HepG2 (cell line): Measurements from ENCODE around the gene PDE6H.

ENCODE experiments used
- FOSL1 ChIP-seq: sonication (generic); formaldehyde crosslinking; IDR thresholded peaks from 2 replicates; pipeline ENCODE4 v1.9.0; 2021; ENCODE audit warnings: missing genetic modification reagents, borderline replicate concordance
- JARID2 ChIP-seq: sonication (generic); formaldehyde crosslinking; IDR thresholded peaks from 2 replicates; pipeline ENCODE4 v1.8.1; 2023; ENCODE audit warnings: missing genetic modification reagents, inconsistent platforms; ENCODE audit not compliant: insufficient replicate concordance
- NFYB ChIP-seq: sonication (generic); formaldehyde crosslinking; IDR thresholded peaks from 2 replicates; pipeline ENCODE4 v1.4.0; 2020; ENCODE audit warnings: missing genetic modification reagents
- NR2C2 ChIP-seq: sonication (generic); formaldehyde crosslinking; IDR thresholded peaks from 2 replicates; pipeline ENCODE4 v1.4.0; 2020; ENCODE audit warnings: missing genetic modification reagents, mild to moderate bottlenecking, moderate library complexity, borderline replicate concordance
- NRL ChIP-seq: sonication (generic); formaldehyde crosslinking; IDR thresholded peaks from 2 replicates; pipeline ENCODE4 v1.5.0; 2020; ENCODE audit warnings: missing genetic modification reagents, mild to moderate bottlenecking, moderate library complexity, borderline replicate concordance
- ZBTB21 ChIP-seq: sonication (generic); formaldehyde crosslinking; IDR thresholded peaks from 2 replicates; pipeline ENCODE4 v1.4.0; 2020; ENCODE audit warnings: missing genetic modification reagents
- ZNF274 ChIP-seq: sonication (generic); formaldehyde crosslinking; IDR thresholded peaks from 2 replicates; pipeline ENCODE4 v1.5.1; 2020; ENCODE audit warnings: mild to moderate bottlenecking, missing genetic modification reagents
- ZNF577 ChIP-seq: sonication (generic); formaldehyde crosslinking; IDR thresholded peaks from 2 replicates; pipeline ENCODE4 v1.4.0; 2020; ENCODE audit warnings: mild to moderate bottlenecking, low read depth, missing genetic modification reagents, borderline replicate concordance
- ZNF614 ChIP-seq: IDR thresholded peaks from 2 replicates; pipeline ENCODE4 v1.6.1; 2018; ENCODE audit warnings: missing biosample characterization, missing genetic modification reagents, inconsistent platforms, borderline replicate concordance
- TF ChIP-seq, protein P1 (sequence below), 2 experiments: fragments of 450-650 bp in 1 of 2; sonication (generic) in 1 of 2; formaldehyde crosslinking in 1 of 2; IDR thresholded peaks; 2 replicates each; pipeline versions ENCODE4 v1.6.1 to v1.8.0; 2016 to 2022; ENCODE audit warnings: antibody characterized with exemption in 1 of 2, mild to moderate bottlenecking in 1 of 2, missing genetic modification reagents in 1 of 2
- TF ChIP-seq, protein P2 (sequence below): sonication (generic); formaldehyde crosslinking; IDR thresholded peaks from 2 replicates; pipeline ENCODE4 v1.5.0; 2020; ENCODE audit warnings: mild to moderate bottlenecking, missing genetic modification reagents, moderate library complexity

DNA sequence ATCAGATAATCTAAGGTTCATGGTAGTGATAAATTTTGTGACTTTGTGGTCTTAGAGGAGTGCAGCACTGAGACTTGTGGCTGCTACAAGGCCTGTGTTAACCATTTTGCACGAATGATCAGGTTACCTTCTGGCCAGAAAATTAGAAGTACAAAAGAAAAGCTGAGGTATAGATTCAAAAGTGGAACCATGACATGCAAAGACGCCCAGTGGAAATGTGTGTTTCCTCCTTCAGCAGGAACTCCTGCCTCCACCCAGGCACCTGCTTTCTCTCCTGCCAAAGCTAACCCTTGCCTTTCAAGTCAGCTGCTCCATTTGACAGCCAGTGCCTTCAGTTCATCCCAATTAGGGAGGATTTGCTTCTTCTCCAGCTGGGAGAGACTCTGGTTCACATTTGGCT is 10.1 kb downstream of the PDE6H start:
- TF ChIP-seq, protein P1, sequence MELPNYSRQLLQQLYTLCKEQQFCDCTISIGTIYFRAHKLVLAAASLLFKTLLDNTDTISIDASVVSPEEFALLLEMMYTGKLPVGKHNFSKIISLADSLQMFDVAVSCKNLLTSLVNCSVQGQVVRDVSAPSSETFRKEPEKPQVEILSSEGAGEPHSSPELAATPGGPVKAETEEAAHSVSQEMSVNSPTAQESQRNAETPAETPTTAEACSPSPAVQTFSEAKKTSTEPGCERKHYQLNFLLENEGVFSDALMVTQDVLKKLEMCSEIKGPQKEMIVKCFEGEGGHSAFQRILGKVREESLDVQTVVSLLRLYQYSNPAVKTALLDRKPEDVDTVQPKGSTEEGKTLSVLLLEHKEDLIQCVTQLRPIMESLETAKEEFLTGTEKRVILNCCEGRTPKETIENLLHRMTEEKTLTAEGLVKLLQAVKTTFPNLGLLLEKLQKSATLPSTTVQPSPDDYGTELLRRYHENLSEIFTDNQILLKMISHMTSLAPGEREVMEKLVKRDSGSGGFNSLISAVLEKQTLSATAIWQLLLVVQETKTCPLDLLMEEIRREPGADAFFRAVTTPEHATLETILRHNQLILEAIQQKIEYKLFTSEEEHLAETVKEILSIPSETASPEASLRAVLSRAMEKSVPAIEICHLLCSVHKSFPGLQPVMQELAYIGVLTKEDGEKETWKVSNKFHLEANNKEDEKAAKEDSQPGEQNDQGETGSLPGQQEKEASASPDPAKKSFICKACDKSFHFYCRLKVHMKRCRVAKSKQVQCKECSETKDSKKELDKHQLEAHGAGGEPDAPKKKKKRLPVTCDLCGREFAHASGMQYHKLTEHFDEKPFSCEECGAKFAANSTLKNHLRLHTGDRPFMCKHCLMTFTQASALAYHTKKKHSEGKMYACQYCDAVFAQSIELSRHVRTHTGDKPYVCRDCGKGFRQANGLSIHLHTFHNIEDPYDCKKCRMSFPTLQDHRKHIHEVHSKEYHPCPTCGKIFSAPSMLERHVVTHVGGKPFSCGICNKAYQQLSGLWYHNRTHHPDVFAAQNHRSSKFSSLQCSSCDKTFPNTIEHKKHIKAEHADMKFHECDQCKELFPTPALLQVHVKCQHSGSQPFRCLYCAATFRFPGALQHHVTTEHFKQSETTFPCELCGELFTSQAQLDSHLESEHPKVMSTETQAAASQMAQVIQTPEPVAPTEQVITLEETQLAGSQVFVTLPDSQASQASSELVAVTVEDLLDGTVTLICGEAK (IDR thresholded peaks at IDR 0.05) = no peak
- TF ChIP-seq, protein P1 (CRISPR knock-in tag; IDR thresholded peaks at IDR 0.05) = no peak
- TF ChIP-seq ZNF614 (CRISPR knock-in tag) (no peak), FOSL1 (CRISPR knock-in tag) (no peak), NFYB (CRISPR knock-in tag) (no peak), NR2C2 (CRISPR knock-in tag) (no peak), NRL (no peak), ZNF274 (CRISPR knock-in tag) (no peak), ZBTB21 (CRISPR knock-in tag) (no peak), JARID2 (no peak), ZNF577 (no peak)
- TF ChIP-seq, protein P2, sequence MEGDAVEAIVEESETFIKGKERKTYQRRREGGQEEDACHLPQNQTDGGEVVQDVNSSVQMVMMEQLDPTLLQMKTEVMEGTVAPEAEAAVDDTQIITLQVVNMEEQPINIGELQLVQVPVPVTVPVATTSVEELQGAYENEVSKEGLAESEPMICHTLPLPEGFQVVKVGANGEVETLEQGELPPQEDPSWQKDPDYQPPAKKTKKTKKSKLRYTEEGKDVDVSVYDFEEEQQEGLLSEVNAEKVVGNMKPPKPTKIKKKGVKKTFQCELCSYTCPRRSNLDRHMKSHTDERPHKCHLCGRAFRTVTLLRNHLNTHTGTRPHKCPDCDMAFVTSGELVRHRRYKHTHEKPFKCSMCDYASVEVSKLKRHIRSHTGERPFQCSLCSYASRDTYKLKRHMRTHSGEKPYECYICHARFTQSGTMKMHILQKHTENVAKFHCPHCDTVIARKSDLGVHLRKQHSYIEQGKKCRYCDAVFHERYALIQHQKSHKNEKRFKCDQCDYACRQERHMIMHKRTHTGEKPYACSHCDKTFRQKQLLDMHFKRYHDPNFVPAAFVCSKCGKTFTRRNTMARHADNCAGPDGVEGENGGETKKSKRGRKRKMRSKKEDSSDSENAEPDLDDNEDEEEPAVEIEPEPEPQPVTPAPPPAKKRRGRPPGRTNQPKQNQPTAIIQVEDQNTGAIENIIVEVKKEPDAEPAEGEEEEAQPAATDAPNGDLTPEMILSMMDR (CRISPR knock-in tag) = no peak
